ENCODE measurements around the gene PRSS2.
"Not testable (repeated sequence)": the region's sequence is repeated elsewhere in the genome, so short reads cannot be mapped to it uniquely, and the experiment has no call there.

Gene PRSS2

DNA sequence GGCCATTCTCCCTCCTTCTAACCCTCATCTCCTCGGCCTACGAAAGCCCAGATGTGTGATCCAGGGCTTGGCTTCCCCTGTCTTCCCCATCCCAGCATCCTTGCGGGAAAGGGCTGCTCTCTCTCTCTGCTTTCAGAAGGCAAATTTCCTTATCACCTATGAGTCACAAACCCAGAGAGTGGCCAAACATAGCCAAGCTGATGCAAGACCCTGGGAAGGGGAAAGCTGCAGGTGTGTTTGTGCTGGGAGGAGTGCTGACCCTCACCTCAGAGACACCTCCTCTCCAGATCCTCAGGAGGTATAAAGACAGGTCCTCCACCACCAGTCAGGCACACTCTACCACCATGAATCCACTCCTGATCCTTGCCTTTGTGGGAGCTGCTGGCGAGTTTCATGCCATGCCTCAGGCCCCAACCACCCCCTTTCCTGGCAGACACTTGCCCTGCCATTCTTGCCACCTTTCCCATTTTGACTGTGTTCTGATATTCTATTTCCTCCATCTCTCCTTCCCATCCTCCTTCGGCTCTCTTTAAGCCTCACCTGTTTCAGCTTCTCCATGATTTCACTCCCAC is 10.6 kb upstream of the PRSS2 start:
- DNase-seq: no peak

DNA sequence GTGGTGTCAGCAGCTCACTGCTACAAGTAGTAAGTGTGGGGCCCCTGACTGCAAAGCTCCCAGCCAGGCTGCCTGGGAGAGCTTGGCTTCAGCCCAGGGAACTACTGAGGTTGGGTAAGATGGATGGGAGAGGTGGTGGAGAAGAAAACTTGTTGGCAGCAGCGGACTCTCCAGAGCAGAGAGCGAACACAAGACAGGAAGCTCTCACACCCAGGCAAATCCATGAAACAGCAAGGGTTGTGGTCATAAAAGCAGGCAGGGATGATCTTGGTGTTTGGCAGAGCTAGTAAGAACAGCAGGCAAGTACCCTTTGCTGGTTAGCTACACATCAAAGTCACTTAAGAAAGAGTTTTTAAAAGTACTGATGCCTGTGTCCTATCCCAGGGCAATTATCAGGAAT is 9.2 kb upstream of the PRSS2 start:
- not testable (repeated sequence) for DNase-seq

DNA sequence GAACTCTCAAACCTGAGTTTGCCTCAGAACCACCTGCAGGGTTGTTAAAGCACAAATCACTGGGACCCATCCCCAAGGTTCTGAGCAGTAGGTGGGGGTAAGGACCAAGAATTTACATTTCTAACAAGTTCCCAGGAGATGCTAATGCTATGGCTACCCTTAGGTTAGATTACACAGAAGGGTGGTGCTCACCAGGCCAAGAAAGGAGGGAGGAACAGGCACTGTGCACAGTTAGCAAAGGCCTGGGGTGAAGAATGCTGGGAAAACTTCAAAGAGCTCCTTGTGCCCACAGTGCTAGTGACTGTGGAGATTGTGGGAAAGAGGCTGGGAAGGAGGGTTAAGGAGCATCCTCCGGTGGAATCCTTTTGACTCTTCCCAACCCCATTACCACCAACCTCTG is 8.7 kb upstream of the PRSS2 start:
- DNase-seq: no peak

DNA sequence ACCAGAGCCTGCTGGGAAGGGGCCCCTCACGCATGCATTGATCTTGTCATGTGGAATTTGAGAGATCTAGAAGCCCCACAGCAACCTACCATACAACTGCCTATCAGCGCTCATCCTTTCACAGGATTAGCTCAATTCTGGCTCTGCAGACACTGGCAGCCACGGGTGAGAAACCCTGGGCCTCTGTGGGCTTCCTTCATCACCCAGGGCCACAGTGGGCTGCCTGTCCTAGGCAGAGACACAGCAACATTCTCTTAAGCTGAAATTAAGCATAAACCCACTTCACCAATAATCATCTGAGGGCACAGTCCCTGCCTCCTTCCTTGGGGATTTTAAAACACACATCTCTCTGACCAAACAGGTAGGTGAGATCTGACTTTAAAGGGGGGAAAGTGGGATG is 3.3 kb upstream of the PRSS2 start:
- no peak for DNase-seq

DNA sequence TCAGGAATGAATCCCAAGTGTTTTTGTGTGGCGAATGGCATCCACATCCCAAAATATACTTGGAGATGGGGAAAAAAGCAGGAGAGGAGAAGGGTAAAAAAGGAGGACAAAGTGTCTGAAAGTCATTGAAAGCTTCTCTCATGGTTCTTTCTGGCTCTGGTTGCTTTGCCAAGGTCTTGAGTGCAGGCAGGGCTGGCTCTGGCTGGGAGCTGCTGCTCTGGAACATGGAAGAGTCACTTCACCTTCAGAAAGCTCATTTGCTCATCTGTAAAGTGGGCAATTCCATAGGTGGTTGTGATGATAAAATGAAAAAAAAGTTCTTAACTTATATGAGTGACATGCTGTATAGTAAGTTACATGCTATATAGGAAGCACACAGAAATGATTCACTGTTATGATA is 2.9 kb upstream of the PRSS2 start:
- no peak for DNase-seq

DNA sequence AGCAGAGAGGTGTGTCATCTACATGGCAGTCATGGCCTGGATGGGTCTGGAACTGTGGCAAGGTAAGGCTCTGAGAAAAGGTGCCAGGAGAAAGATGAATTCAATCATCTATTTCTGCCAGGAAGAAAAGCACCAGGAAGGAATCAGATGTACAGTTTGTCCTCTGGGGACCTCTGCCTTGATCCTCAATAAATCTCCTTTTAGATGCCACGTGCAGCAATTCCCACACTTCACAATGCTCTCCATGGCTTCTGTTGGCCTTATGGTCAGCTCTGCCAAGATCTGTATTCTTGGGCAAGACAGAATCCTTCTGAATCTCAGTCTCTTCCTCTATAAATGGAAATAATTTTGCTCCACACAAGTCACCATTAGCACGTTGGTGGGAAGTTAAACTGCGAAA is 1.9 kb upstream of the PRSS2 start:
- not testable (repeated sequence) for DNase-seq

DNA sequence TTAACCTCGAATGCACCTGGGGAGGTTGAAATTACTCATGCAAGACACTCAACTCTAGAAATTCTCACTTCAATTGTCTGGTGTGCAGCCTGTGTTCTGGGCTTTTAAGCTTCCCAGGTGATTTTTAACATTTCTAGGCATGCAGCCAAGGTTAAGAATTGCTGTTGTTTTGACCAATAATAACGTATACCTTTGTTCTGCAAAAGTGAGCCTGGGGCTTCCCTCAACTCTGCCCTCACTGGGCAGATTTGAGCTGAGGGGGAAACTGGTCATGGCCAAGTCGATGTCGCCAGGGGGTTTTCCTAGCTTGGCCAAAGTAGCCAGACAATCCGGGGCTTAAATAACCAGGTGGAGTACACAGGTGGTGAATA is 568 bp downstream of the PRSS2 start:
- no peak for DNase-seq

DNA sequence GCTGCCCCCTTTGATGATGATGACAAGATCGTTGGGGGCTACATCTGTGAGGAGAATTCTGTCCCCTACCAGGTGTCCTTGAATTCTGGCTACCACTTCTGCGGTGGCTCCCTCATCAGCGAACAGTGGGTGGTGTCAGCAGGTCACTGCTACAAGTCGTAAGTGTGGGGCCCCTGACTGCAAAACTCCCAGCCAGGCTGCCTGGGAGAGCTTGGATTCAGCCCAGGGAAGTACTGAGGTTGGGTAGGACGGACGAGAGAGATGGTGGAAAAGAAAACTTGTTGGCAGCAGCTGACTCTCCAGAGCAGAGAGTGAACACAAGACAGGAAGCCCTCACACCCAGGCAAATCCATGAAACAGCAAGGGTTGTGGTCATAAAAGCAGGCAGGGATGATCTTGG is 1.3 kb downstream of the PRSS2 start:
- DNase-seq: no peak

DNA sequence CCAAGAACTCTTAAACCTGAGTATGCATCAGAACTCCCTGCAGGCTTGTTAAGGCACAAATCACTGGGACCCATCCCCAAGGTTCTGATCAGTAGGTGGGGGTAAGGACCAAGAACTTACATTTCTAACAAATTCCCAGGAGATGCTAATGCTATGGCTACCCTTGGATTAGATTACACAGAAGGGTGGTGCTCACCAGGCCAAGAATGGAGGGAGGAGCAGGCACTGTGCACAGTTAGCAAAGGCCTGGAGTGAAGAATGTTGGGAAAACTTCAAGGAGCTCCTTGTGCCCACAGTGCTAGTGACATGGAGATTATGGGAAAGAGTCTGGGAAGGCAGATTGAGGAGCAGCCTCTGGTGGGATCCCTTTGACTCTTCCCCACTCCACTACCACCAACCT is 1.9 kb downstream of the PRSS2 start:
- DNase-seq: no peak

DNA sequence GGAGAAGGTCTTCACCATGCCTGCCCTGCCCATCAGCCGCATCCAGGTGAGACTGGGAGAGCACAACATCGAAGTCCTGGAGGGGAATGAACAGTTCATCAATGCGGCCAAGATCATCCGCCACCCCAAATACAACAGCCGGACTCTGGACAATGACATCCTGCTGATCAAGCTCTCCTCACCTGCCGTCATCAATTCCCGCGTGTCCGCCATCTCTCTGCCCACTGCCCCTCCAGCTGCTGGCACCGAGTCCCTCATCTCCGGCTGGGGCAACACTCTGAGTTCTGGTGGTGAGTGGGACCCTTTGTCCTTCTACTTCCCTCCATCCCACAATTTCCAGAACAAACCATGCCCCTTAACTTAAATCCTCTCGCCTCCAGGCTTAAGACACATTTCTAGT is 2.5 kb downstream of the PRSS2 start:
- DNase-seq: no peak

DNA sequence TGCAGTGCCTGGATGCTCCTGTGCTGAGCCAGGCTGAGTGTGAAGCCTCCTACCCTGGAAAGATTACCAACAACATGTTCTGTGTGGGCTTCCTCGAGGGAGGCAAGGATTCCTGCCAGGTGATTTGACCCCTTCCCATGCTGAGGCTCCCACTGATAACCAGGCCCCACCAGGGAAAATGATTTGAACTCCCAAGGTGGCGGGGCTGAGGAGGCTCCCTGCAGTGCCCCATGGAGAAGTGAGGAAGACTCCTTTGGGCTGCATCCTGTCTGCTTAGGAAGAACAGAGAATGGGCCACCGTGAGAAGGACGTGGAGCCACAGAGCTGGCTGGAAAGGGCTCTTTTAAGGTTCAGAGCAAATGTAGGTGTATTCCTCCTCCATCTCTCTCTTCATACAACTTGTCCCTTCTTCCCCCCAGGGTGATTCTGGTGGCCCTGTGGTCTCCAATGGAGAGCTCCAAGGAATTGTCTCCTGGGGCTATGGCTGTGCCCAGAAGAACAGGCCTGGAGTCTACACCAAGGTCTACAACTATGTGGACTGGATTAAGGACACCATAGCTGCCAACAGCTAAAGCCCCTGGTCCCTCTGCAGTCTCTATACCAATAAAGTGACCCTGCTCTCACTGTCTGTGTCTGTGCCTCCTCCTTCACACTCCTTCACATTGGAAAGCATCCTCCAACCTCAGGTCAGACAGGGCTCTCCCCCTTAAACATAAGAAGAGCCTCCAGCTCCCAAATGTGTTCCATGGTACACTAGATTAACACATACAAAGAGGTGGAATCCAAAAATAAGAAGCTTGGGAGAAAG is 3.4 kb downstream of the PRSS2 start:
- no peak for DNase-seq

DNA sequence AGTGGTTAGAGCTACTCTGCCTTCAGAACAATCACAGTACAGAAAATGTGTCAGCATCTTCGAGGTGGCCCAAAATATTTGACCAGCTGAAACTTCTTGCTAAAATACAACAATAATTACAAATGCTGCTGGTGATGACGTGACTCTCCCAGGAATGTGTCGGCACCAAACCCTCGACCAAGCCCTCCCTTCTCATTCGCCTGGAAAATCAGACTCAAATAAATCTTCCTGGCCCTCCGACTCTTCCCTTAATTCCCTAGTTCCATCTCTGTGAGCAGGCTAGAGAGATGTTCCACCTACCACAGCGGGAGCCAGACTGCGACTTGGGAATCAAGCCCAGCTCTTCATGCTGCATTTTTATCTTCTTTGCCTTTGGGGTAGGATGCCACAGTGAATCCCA is 4.1 kb downstream of the PRSS2 start:
- DNase-seq: no peak

DNA sequence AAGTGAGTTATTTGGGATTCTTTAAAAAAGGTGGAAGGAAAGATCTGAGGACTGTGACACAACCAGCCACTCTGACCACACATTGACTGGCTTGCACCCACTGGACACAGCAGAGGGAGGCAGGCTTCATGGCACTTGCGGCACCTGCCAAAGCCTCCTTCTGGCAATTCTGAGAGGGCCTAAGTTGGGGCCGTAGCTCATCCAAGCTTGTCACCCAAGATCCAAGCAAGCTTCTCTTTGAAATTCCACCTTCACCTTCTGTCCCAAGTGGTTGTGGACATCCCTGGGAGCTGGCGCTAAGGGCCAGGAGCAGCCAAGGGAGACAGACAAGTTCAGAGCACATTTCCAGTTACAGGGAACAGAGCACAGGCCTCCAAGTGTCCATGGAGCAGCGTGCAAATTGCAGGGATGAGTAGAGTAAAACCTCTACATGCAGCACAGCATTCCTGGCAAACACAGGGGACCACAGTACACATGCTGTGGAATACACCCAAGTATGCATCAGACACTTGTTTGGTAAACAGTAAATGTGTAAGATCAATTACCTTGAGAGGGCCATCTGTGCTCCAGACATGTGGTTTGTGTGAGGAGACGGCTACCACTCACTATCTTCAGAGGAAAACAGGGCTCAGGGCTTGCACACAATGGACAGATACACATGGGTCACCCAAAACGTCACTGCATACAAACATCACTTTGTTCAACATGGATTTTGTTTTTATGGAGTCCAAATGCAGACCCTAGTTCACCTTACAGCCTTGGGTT is 4.8 kb downstream of the PRSS2 start:
- not testable (repeated sequence) for DNase-seq

DNA sequence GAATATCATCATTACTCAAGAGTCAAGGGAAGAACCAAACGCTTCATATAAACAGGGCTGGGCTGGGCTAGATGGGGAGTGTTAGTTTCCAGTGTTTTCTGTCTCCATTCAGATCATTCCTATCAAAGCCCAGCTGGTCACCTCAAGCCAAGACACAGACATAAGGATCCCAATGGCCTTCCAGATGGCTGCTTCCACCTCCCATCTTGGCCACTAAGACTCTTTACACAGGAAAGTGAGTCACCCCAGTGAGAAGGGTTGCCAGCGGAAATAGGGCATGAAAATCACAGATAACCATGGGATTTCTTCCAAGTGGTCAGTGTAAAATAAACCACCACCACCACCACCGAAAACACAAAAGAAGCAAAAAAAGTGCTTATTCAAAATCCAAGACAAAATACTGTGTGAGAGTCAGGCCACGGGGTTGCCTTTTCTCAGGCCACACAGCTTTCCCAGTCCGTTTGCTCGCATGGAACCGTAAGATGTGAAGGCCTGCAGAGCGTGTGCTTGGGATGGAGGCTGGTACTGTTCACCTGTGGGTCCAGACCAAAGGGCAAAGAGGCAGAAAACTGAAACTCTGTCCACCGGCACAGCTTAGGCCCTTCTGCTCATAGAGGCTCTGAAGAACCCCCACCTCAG is 5.6 kb downstream of the PRSS2 start:
- no peak for DNase-seq

DNA sequence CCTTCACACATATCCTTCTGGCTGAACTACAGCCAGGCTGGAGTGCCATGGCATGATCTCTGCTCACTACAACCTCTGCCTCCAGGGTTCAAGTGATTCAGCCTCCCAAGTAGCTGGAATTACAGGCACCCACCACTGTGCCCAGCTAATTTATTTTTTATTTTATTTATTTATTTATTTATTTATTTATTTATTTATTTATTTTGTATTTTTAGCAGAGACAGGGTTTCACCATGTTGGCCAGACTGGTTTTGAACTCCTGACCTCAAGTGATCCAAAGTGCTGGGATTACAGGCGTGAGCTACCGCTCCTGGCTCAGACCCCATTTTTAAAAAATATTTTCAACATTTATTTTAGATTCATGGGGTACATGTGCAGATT is 6.1 kb downstream of the PRSS2 start:
- DNase-seq: not testable (repeated sequence)

DNA sequence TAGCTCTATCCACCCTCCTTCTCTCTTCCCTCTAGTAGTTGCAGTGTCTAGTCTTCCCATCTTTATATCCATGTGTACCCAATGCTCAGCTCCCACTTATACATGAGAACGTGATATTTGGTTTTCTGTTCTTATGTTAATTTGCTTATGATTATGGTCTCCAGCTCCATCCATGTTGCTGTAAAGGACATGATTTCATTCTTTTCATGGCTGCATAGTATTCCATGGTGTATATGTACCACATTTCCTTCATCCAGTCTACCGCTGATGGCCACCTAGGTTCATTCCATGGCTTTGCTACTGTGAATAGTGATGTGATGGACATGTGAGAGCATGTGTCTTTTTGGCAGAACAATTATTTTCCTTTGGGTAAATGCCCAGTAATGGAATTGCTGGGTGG is 6.5 kb downstream of the PRSS2 start:
- DNase-seq: no peak

DNA sequence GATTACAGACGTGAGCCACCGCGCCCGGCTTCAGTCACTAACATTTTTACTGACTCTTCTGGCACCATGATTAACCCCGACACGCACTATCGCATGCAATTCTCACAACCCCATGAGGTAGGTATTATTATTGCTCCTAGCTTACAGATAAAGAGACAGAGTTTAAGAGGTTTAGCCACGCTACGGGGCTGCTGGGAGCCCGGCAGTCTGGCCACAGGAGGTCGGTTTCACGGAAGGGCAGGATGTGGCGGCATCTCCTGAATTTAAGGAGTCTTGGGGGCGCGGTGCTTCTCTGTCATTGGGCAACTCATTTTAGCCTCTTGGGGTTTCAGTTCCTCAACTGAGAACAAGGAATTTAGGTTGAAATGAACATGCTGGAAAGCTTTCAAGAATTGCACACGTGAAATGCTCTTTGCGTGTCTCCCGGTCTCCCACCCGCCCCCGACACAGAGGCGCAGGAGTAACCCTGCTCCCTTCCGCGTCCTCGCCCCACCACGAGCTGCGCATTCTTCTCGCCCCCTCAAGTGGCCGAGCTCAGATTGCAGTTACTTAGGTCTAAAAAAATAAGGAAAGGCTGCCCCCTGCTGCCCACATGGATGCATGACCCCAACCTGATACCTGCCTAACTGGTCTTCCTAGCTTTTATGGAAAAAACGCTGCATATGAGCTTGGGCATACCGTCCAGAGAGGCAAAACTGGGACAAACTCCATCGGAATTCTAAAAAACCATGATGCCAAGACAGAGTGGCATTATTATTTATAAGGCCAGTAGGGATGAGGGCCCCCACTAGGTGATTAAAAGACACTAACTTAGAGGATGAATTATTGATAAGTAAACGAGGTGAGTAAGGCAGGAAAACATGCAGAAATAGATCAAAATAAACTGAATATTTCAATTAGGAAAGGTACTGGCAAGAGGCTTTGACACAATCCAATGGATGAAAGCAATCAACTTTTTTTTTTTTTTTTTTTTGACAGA is 12.4 kb downstream of the PRSS2 start:
- peak; percentile 92 for DNase-seq

DNA sequence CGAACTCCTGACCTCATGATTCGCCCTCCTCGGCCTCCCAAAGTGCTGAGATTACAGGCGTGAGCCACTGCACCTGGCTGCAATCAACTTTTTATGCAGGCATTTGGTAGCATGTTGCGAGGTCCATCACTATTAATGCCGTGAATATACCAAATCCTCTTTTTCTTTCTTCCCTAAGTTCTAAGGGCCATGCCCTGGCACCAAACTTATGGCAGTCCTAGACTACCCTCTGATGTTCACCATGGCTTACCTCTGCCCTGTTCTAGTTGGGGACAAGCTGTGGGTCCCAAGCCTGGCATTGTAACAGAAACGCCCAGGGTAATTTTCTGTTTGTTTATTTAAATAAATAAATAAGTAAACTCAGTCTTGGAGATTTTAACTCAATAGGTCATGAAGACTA is 13.3 kb downstream of the PRSS2 start:
- DNase-seq: no peak

DNA sequence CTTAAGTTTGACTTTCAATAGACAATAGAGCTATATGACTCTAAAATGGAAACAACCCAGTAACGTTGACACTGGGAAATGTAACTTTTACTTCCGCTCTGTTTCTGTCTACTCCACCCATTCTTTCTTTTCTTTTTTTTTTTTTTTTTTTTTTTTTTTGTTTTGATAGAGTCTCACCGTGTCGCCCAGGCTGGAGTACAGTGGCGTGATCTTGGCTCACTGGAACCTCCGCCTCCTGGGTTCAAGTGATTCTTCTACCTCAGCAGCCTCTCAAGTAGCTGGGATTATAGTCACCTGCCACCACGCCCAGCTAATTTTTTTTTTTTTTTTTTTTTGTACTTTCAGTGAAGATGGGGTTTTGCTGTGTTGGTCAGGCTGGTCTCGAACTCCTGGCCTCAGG is 13.9 kb downstream of the PRSS2 start:
- DNase-seq: no peak

DNA sequence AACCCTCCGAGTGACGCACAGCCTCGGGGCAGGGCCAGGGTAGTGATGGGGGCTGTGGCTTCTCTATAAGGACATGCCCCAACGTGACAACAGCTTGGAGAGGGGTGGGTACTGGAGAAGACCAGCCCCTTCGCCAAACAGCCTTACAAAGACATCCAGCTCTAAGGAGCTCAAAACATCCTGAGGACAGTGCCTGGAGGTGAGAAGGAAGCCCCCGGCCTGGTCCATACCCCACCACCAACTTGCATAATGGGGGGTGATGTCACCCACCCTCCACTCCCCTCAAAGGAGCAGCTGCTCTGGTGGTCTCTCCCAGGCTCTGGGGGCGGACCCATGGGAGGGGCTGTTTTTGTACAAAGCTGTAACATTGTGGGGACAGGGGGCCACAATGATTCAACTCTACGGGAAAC is 15.1 kb downstream of the PRSS2 start:
- DNase-seq: no peak

DNA sequence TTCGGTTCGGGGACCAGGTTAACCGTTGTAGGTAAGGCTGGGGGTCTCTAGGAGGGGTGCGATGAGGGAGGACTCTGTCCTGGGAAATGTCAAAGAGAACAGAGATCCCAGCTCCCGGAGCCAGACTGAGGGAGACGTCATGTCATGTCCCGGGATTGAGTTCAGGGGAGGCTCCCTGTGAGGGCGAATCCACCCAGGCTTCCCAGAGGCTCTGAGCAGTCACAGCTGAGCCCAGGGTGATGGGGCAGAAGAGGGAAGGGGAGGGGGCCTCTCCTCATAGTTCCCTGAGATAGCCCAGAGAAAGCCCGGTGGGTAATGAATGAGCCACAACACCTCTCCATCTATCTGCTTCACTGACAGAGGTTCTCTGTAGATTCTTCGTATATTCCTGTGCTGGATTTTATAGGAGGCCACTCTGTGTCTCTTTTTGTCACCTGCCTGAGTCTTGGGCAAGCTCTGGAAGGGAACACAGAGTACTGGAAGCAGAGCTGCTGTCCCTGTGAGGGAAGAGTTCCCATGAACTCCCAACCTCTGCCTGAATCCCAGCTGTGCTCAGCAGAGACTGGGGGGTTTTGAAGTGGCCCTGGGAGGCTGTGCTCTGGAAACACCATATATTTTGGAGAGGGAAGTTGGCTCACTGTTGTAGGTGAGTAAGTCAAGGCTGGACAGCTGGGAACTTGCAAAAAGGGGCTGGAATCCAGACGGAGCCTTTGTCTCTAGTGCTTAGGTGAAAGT is 16.4 kb downstream of the PRSS2 start:
- DNase-seq: no peak

DNA sequence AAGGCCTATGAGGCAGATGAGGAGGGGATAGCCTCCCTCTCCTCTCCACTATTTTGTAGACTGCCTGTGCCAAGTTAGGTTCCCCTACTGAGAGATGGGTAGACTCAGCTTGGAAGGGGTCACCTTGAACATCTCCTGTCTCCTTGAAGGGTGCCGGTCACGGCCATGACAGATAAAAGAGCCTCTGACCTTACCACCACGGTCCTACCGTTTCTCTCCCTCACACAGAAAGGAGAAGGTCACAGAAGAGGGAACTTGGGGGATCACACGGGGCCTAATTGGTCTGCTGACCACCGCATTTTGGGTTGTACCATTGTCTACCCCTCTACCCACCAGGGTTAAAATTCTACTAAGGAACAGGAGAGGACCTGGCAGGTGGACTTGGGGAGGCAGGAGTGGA is 17.0 kb downstream of the PRSS2 start:
- DNase-seq: no peak

All from DMS53 (cell line).